Measurements from ENCODE around the gene TCEA2. TPM values are rescaled to one million over a fixed set of nuclear protein-coding genes. Genes with fewer than 3 reads are reported as not detected.
"Not testable (repeated sequence)": the region's sequence is repeated elsewhere in the genome, so short reads cannot be mapped to it uniquely, and the experiment has no call there.

TCEA2 gene
- total RNA-seq, 1 experiment from 2014 or later = 29.4 TPM

GRCh38 chr20:64080813-64081623, 18.0 kb downstream of the TCEA2 start:
- H3K36me3 ChIP-seq (replicated peaks; ENCODE audit: control insufficient read depth, insufficient read depth, low read length) = no peaks in the 10 kb centered on the region
- no peak for DNase-seq
- H3K27me3 ChIP-seq (ENCODE audit: control insufficient read depth, insufficient read depth, low read length) = peaks cover 38% of the 10 kb centered on the region
- H3K4me3 ChIP-seq (ENCODE audit: insufficient read depth, low read depth, low read length) = peak overlapping the region; percentile 79

GRCh38 chr20:64081624-64081964, 18.6 kb downstream of the TCEA2 start:
- no peaks in the 10 kb centered on the region for H3K36me3 ChIP-seq (replicated peaks; ENCODE audit: control insufficient read depth, insufficient read depth, low read length)
- no peak overlapping the region for H3K4me3 ChIP-seq (ENCODE audit: insufficient read depth, low read depth, low read length)
- H3K27me3 ChIP-seq (ENCODE audit: control insufficient read depth, insufficient read depth, low read length) = peaks cover 38% of the 10 kb centered on the region

GRCh38 chr20:64082126-64082731, 19.2 kb downstream of the TCEA2 start:
- peak; percentile 86 for DNase-seq
- Histone ChIP-seq H3K36me3 (replicated peaks; ENCODE audit: control insufficient read depth, insufficient read depth, low read length) (no peaks in the 10 kb centered on the region), H3K27me3 (ENCODE audit: control insufficient read depth, insufficient read depth, low read length) (peaks cover 38% of the 10 kb centered on the region), H3K4me3 (ENCODE audit: insufficient read depth, low read depth, low read length) (no peak overlapping the region)

More at GRCh38 chr20:64081624-64081964, 18.6 kb downstream of the TCEA2 start:
- no peak for DNase-seq

GRCh38 chr20:64082820-64083377, 19.9 kb downstream of the TCEA2 start:
- no peak for DNase-seq
- Histone ChIP-seq H3K36me3 (replicated peaks; ENCODE audit: control insufficient read depth, insufficient read depth, low read length) (no peaks in the 10 kb centered on the region), H3K27me3 (ENCODE audit: control insufficient read depth, insufficient read depth, low read length) (peaks cover 38% of the 10 kb centered on the region), H3K4me3 (ENCODE audit: insufficient read depth, low read depth, low read length) (peak overlapping the region; percentile 28)

GRCh38 chr20:64083378-64083803, 20.4 kb downstream of the TCEA2 start:
- Histone ChIP-seq H3K4me3 (ENCODE audit: insufficient read depth, low read depth, low read length) (peak overlapping the region; percentile 64), H3K27me3 (ENCODE audit: control insufficient read depth, insufficient read depth, low read length) (peaks cover 38% of the 10 kb centered on the region), H3K36me3 (replicated peaks; ENCODE audit: control insufficient read depth, insufficient read depth, low read length) (no peaks in the 10 kb centered on the region)
- peak; percentile 97 for DNase-seq

GRCh38 chr20:64083804-64084684, 21.0 kb downstream of the TCEA2 start, which contains the start of gene LKAAEAR1:
LKAAEAR1 (minus strand) TSS chr20:64084398; CDS start chr20:64084219, 179 bp downstream.
- H3K4me3 ChIP-seq (ENCODE audit: insufficient read depth, low read depth, low read length) = peak within 1 kb of the TSS; percentile 64
- peak; percentile 88 for DNase-seq
- H3K27me3 ChIP-seq (ENCODE audit: control insufficient read depth, insufficient read depth, low read length) = peaks cover 38% of the 10 kb centered on the region
- no peaks in the 10 kb centered on the region for H3K36me3 ChIP-seq (replicated peaks; ENCODE audit: control insufficient read depth, insufficient read depth, low read length)

DNA sequence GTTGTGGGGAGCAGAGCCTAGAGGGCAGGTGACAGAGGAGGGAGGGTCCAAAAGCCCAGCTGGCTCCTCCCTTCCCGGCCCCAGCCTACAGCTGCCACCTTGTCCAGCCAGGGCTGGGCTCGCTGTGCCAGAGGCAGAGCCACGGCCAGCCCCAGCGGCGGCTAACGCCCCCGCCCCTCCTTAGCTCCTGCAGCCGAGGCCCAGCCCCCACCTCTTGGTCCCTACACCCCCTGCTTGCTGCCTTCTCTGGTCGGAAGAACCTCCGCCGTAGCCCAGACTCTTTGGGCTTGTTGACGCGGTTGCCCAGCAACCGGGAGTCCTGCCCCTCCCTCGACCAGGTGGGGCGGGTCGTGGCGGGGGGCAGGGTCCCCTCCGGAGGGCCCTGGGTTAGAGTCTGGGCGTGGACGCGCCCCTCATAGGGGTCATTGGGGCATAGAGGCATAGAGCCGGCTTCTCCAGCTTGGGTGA, 21.7 kb downstream of the TCEA2 start:
- Histone ChIP-seq H3K36me3 (replicated peaks; ENCODE audit: control insufficient read depth, insufficient read depth, low read length) (no peaks in the 10 kb centered on the region), H3K27me3 (ENCODE audit: control insufficient read depth, insufficient read depth, low read length) (peaks cover 38% of the 10 kb centered on the region), H3K4me3 (ENCODE audit: insufficient read depth, low read depth, low read length) (peak overlapping the region; percentile 64; the same call in 1 of the 2 replicates)
- DNase-seq = peak; percentile 90

- H3K4me3 ChIP-seq (ENCODE audit: insufficient read depth, low read depth, low read length) = no peak overlapping the region
- peaks cover 30% of the 10 kb centered on the region for H3K27me3 ChIP-seq (ENCODE audit: control insufficient read depth, insufficient read depth, low read length)
- no peaks in the 10 kb centered on the region for H3K36me3 ChIP-seq (replicated peaks; ENCODE audit: control insufficient read depth, insufficient read depth, low read length)
- no peak for DNase-seq
These were observed 23.8 kb downstream of the TCEA2 start for GRCh38 chr20:64086801-64087200.

DNA sequence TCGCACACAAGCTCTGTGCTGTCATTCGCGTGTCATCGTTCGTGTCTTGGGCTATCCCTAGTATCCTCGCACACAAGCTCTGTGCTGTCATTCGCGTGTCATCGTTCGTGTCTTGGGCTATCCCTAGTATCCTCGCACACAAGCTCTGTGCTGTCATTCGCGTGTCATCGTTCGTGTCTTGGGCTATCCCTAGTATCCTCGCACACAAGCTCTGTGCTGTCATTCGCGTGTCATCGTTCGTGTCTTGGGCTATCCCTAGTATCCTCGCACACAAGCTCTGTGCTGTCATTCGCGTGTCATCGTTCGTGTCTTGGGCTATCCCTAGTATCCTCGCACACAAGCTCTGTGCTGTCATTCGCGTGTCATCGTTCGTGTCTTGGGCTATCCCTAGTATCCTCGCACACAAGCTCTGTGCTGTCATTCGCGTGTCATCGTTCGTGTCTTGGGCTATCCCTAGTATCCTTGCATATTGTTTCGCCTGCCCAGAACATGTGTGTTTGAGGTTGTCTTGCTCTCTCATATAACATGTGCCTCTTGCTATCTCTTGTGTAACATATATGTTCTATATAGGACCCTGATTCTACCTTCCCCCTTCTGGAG, 24.3 kb downstream of the TCEA2 start:
- not testable (repeated sequence) for DNase-seq; H3K36me3 ChIP-seq (replicated peaks; ENCODE audit: control insufficient read depth, insufficient read depth, low read length); H3K4me3 ChIP-seq (ENCODE audit: insufficient read depth, low read depth, low read length)
- H3K27me3 ChIP-seq (ENCODE audit: control insufficient read depth, insufficient read depth, low read length) = peaks cover 26% of the 10 kb centered on the region

DNA sequence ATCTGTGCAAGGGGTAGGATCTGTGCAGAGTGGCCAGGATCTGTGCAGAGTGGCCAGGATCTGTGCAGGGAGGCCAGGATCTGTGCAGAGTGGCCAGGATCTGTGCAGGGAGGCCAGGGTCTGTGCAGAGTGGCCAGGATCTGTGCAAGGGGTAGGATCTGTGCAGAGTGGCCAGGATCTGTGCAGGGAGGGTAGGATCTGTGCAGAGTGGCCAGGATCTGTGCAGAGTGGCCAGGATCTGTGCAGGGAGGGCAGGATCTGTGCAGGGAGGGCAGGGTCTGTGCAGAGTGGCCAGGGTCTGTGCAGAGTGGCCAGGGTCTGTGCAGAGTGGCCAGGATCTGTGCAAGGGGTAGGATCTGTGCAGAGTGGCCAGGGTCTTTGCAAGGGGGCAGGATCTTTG, 25.6 kb downstream of the TCEA2 start:
- DNase-seq; H3K4me3 ChIP-seq (ENCODE audit: insufficient read depth, low read depth, low read length); H3K36me3 ChIP-seq (replicated peaks; ENCODE audit: control insufficient read depth, insufficient read depth, low read length): not testable (repeated sequence)
- peaks cover 18% of the 10 kb centered on the region for H3K27me3 ChIP-seq (ENCODE audit: control insufficient read depth, insufficient read depth, low read length)

DNA sequence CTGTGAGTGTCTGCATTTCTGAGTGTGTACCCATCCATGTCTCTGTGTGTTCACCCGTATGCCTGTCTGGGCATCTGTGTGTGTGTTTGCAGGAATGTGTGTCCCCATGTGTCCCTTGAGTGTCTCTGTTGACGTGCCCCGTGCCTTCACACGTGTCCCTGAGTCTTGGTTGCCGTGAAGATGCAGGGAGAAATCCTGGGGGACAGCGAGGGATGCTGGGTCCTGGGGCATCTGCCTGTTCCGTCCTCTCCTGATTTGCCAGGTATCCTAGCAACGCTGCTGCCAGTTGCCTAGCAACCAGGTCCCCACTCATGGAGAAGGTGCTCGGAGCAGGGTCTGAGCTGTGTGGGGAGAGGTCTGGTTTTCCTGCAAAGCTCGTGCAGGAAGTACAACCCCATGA, 27.2 kb downstream of the TCEA2 start:
- DNase-seq = no peak
- peaks cover 3% of the 10 kb centered on the region for H3K27me3 ChIP-seq (ENCODE audit: control insufficient read depth, insufficient read depth, low read length)
- no peaks in the 10 kb centered on the region for H3K36me3 ChIP-seq (replicated peaks; ENCODE audit: control insufficient read depth, insufficient read depth, low read length)
- no peak overlapping the region for H3K4me3 ChIP-seq (ENCODE audit: insufficient read depth, low read depth, low read length)

GRCh38 chr20:64091340-64091739, 28.3 kb downstream of the TCEA2 start:
- no peaks in the 10 kb centered on the region for H3K27me3 ChIP-seq (ENCODE audit: control insufficient read depth, insufficient read depth, low read length)
- H3K4me3 ChIP-seq (ENCODE audit: insufficient read depth, low read depth, low read length) = no peak overlapping the region
- no peaks in the 10 kb centered on the region for H3K36me3 ChIP-seq (replicated peaks; ENCODE audit: control insufficient read depth, insufficient read depth, low read length)
- no peak for DNase-seq

DNA sequence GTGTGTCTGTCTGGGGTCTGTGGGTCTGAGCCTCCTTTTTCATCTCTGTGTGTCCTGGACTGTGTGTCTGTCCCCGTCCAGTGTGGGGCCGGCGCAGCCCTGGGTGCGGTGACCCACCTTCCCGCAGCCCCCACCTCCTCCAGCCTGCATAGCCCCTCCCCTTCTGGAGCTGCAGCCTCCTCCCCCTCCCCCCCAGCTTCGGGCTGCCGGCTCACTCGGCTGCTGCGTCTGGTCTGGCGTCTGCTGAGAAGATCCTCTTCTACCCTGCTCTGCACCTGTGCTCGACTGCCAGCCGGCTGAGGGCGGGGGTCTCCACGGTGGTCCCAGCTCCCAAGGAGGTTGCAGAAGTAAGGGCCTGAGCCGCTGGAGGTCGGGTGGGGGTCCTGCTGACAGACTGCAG, 28.8 kb downstream of the TCEA2 start:
- H3K4me3 ChIP-seq (ENCODE audit: insufficient read depth, low read depth, low read length) = no peak overlapping the region
- DNase-seq = peak; percentile 90
- H3K36me3 ChIP-seq (replicated peaks; ENCODE audit: control insufficient read depth, insufficient read depth, low read length) = no peaks in the 10 kb centered on the region
- no peaks in the 10 kb centered on the region for H3K27me3 ChIP-seq (ENCODE audit: control insufficient read depth, insufficient read depth, low read length)

Data from H7 (cell line).